ENCODE measurements around the gene TXNDC17. TPM values are rescaled to one million over a fixed set of nuclear protein-coding genes. Genes with fewer than 3 reads are reported as not detected.

TXNDC17 gene
- total and polyA plus RNA-seq, 2 of the 13 experiments (the other 11 are each of a cell fraction or from before 2014, with no cell fraction given), result 188 to 266 TPM

GRCh38 chr17:6611231-6611630 lies 29.6 kb upstream of the TXNDC17 start (continued):
- TF ChIP-seq KIAA2018 (CRISPR knock-in tag; IDR thresholded peaks at IDR 0.05; ENCODE audit: borderline replicate concordance) (no peak), MAF1 (CRISPR knock-in tag; IDR thresholded peaks at IDR 0.05; ENCODE audit: borderline replicate concordance) (no peak), ZNF674 (CRISPR knock-in tag; IDR thresholded peaks at IDR 0.05; ENCODE audit: low read depth) (no peak), TEAD2 (CRISPR knock-in tag; IDR thresholded peaks at IDR 0.05) (no peak)

GRCh38 chr17:6623941-6624340 lies 16.9 kb upstream of the TXNDC17 start:
- ChIA-PET POLR2A (no interaction called here), CTCF (ENCODE audit: low intra/inter-chr PET ratio, low total read pairs) (no interaction called here)
- ATAC-seq, result no peak
- Histone ChIP-seq H4K20me1 (ENCODE audit: insufficient read depth, low read length) (no peaks in the 10 kb centered on the region), H3K9ac (ENCODE audit: insufficient read depth, low read depth, low read length) (no peak overlapping the region), H3K4me1 (ENCODE audit: insufficient read depth, low read length) (no peaks in the 10 kb centered on the region), H3K79me2 (ENCODE audit: insufficient read depth, low read length) (no peaks in the 10 kb centered on the region), H3K27me3 (ENCODE audit: control insufficient read depth in 1 of 2, insufficient read depth in 2 of 2, low read length in 2 of 2) (no peaks in the 10 kb centered on the region), H2AFZ (ENCODE audit: low read length) (no peak overlapping the region), H3K36me3 (replicated peaks in 1 of 2; ENCODE audit: control insufficient read depth in 1 of 2, insufficient read depth in 2 of 2, low read length in 2 of 2) (peaks cover 17 to 68% of the 10 kb centered on the region in 2 experiments; a peak in 4 of 5 replicates), H3K27ac (ENCODE audit: extremely low read length, insufficient read depth, low read length) (no peak overlapping the region), H3K4me3 (replicated peaks in 1 of 3; ENCODE audit: insufficient read depth in 1 of 3, low read depth in 2 of 3, low read length in 3 of 3) (no peak overlapping the region), H3K9me3 (ENCODE audit: low read length) (no peaks in the 10 kb centered on the region), H3K4me2 (ENCODE audit: low read depth, low read length) (no peak overlapping the region)
- DNase-seq (ENCODE audit: low spot score), result no peak
- no TSS peak for BruUV-seq (replicated peaks)
- 96% methylated on average over 3 of the region's 3 CpGs for WGBS (ENCODE audit: low lambda C conversion rate)
- in situ Hi-C loops (cut with HindIII; ENCODE audit: extremely low pct_ligation_motif_present, low pct_unique_long_range_greater_than_20kb) (no loop called here), intact Hi-C loops (cut with micrococcal nuclease; ENCODE audit: unreplicated experiment) (no loop called here)
- FAIRE-seq, result no peak
- no peak for TF ChIP-seq NFATC3 (CRISPR knock-in tag; IDR thresholded peaks at IDR 0.05)
- no peak for TF ChIP-seq TBX2 (CRISPR knock-in tag; IDR thresholded peaks at IDR 0.05; ENCODE audit: borderline replicate concordance)
- no peak for TF ChIP-seq NR2C2 (CRISPR knock-in tag; IDR thresholded peaks at IDR 0.05; ENCODE audit: borderline replicate concordance)
- no peak for TF ChIP-seq ZBTB4 (CRISPR knock-in tag; IDR thresholded peaks at IDR 0.05; ENCODE audit: borderline replicate concordance)
- TF ChIP-seq DDIT3 (CRISPR knock-in tag; IDR thresholded peaks at IDR 0.05), result no peak
- TF ChIP-seq THAP7 (CRISPR knock-in tag; IDR thresholded peaks at IDR 0.05), result no peak
- TF ChIP-seq ZSCAN22 (CRISPR knock-in tag; IDR thresholded peaks at IDR 0.05), result no peak

Data from HepG2 (cell line).